Measurements from ENCODE around the gene SMYD3.
"Not testable (repeated sequence)": the region's sequence is repeated elsewhere in the genome, so short reads cannot be mapped to it uniquely, and the experiment has no call there.

SMYD3 gene

GRCh38 chr1:246051909-246052518 is 455.1 kb downstream of the SMYD3 start:
- no peak for DNase-seq

- DNase-seq: no peak
Measured at GRCh38 chr1:246048693-246049092, 458.4 kb downstream of the SMYD3 start.

GRCh38 chr1:246043556-246043955 is 463.5 kb downstream of the SMYD3 start:
- no peak for DNase-seq

- DNase-seq: no peak
Measured at GRCh38 chr1:246041360-246041759, 465.7 kb downstream of the SMYD3 start.

DNA sequence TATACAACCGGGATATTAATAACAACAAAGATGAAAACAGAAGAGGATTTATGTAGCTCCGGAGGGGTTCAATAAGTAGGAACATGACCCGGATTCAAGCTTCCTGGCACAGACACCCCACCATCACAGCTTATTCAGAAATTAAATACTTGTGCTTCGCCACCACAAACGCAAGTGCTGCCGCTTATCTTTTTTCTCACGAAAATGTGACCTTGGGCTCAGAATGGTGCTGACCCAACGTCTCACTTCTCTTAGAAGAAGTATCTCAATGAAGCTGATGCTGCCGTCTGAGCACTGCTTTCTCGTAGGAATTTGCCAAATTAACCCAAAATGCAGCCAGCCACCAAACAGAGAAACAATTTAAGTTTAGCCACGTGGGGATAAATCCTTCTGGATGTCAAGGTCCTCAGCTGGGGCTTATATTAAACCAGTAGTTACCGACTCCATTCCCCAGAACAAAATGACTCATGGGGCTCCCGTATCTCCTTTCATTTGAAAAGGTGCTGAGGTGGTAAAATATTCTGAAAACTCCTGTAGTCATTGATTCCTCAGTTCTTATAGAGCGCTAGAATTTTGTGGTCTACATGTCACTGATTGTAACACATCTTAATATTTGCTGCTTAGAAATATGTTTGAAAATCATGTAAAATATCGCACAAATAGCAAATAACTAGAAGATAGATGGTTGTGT is 466.7 kb downstream of the SMYD3 start:
- no peak for DNase-seq

DNA sequence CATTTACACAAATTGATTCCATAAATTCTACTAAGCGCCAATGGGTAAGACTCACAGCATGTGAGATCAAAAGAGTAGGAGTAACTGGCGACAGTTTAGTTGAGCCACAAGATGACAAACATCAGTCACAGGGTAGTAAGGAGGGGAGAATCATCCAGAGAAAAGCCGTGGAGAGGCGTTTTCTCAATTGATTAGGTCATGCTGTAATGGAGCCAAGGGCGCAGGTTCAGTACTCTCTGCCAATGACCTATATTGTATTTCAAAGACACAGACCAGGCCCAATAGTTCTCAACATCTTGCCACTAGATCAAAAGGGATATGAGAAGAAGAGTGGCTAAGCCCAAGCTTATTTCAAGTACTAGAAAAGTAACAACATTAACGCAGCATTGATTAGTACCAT is 467.5 kb downstream of the SMYD3 start:
- no peak for DNase-seq

- DNase-seq: no peak
Measured at GRCh38 chr1:246037832-246038231, 469.2 kb downstream of the SMYD3 start.

DNA sequence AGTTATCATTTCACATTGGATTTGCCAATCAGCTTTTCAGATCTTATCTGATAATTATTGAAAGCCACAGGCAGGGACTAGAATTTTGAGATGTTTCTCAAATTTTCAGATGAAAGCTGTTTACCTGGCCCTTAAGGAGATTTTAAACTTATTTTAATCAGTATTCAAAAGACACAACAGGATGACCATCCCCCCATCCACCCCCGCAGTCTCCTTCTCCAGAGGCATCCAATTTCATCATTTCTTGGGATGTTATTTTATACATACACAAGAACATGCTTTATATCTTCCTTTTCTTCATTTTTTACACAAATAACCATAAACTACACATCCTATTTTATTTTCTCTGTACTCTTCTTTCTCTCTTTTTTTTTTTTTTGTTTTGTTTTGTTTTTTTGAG is 470.9 kb downstream of the SMYD3 start:
- DNase-seq: no peak

DNA sequence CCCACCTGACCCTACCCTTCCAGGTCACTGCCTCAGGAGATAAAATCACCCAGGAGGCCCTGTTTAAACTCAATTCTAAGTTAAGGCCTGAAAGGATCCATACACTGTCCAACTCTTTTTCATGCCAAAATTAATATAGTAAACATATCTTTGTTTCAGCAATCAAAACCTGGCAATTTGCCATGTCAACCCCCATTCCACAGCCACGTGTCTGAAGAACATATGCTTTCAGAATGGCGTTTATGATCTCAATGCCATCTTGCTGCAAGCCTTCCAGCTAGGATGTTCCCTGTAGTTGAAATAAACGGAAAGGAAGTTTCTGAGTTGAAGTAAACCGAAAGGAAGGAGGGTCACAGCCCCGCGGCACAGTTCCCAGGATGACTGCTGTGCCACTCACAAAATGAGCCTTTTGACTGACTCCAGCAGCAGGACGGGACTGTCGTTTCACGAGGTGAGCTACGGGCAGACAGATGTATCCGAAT is 472.0 kb downstream of the SMYD3 start:
- DNase-seq: no peak

GRCh38 chr1:246034630-246035029 is 472.4 kb downstream of the SMYD3 start:
- no peak for DNase-seq

- DNase-seq: no peak
Measured at GRCh38 chr1:246032984-246033383, 474.1 kb downstream of the SMYD3 start.

- no peak for DNase-seq
Measured at GRCh38 chr1:246032031-246032551, 475.0 kb downstream of the SMYD3 start.

DNA sequence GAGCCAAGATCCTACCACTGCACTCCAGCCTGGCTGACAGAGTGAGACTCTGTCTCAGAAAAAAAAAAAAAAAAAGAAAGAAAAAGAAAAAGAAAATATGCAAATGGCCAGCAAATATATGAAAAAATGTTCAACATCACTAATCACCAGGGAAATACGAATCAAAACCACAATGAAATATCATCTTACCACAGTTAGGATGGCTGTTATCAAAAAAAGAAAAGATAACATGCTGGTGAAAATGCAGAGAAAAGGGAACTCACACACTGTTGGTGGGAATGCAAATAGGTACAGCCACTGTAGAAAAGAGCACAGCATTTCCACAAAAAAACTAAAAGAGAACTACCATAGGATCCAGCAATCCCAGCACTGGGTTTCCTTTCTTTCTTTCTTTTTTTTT is 477.5 kb downstream of the SMYD3 start:
- DNase-seq: no peak

- DNase-seq: not testable (repeated sequence)
Measured at GRCh38 chr1:246024118-246024517, 483.0 kb downstream of the SMYD3 start.

DNA sequence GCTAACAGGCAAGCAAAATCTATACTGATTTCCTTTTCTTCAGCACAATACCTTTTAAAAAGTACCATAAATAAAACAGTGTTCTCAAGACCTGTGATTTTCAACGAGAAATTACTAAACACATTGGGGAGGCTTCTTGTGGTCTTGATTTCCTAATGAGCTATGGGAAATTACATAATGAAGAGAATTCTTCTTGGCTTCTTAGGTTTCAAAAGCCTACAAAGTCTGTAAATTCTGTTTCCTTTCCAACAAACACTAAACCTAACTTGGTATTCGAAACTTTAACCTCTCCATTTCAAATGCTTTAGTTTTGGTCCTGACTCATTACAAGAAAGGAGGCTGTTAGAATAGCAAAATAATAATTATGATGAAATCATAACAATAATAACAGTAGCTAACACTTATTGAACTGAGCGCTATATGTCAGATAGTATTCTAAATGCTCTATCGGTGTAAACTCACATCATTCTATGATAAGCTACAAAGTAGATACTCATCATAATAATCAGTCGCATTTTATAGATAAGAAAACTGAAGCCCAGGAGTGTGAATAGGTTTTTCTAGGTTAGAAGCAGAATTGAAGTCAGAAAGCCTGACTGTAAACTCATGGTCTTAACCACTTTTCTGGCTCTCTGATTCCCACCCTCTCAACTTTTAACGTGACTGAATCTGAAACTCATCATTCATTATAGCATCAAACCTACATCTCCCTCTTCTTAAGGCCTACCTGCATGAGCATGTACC is 486.7 kb downstream of the SMYD3 start:
- no peak for DNase-seq

- DNase-seq: no peak
Measured at GRCh38 chr1:246018146-246018545, 488.9 kb downstream of the SMYD3 start.

DNA sequence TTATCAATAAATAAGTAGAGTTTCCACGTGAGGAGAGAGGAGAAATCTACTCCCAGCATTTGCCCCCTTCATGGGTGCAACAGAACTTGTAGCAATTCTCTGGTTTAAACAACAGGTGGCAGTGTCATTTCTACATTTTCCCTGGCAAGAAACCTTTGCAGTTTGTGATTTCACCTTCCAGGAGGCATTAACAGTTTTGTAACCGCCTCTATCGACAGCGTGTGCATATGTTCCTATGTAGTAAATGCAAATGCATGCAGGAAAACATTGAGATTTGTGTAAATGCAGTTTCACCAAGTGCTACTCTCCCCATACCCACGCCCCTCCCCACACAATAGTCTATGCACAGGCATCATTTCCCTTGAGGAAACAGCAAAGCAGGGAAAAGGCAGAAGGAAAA is 494.7 kb downstream of the SMYD3 start:
- DNase-seq: no peak

- DNase-seq: no peak
Measured at GRCh38 chr1:246010386-246010785, 496.7 kb downstream of the SMYD3 start.

DNA sequence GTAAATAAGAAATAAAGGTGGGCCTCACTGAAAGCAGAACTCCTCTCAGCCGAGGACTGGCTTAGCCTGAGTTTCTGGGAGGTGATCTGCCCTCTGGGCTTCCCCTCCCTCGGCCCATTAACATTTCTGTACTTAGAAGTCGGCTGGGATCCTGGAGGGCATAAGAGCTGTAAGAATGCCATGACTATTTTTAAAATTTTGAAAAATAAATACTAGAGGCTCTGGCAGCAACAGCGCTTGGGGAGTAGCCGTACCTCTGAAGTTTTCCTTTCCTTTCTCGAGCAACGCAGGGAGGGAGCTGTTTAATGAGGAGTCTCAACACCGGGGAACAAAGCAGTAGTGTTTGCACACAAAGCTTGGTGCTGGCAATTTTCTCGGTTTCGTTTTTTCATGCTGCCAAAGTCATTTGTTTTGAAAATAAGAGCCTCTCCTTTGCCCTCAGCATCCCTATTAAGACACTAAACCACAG is 498.7 kb downstream of the SMYD3 start:
- no peak for DNase-seq

- no peak for DNase-seq
Measured at GRCh38 chr1:246005067-246005466, 502.0 kb downstream of the SMYD3 start.

DNA sequence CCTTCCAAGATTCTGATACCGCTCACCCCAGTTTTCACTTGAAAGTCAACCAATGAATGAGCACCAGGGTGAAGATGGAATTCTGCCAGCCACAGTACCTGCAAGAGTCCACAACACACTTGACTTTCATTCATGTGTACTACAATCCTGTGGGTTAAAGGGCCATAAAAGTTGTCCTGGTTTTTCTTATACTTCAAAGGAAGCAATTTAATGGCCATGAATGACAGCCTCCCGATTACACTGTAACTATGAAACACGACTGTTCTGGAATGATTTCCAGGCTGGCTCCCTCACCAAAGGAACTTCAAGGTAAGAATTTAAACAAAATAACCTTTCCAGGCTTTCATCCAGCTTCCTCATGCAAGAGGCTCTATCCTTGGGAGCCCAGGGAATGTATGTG is 502.8 kb downstream of the SMYD3 start:
- no peak for DNase-seq

GRCh38 chr1:246003442-246003730 is 503.7 kb downstream of the SMYD3 start:
- DNase-seq: no peak

GRCh38 chr1:246002725-246003441 is 504.2 kb downstream of the SMYD3 start:
- no peak for DNase-seq

All from GOT3 (cell line).